ENCODE data around the gene CLCA2. TPM values are rescaled to one million over a fixed set of nuclear protein-coding genes. Genes with fewer than 3 reads are reported as not detected.

CLCA2 gene
- total RNA-seq, 4 donors from 2014 or later = 0.19 to 38.3 (median 1.7) TPM; not detected in 1

DNA sequence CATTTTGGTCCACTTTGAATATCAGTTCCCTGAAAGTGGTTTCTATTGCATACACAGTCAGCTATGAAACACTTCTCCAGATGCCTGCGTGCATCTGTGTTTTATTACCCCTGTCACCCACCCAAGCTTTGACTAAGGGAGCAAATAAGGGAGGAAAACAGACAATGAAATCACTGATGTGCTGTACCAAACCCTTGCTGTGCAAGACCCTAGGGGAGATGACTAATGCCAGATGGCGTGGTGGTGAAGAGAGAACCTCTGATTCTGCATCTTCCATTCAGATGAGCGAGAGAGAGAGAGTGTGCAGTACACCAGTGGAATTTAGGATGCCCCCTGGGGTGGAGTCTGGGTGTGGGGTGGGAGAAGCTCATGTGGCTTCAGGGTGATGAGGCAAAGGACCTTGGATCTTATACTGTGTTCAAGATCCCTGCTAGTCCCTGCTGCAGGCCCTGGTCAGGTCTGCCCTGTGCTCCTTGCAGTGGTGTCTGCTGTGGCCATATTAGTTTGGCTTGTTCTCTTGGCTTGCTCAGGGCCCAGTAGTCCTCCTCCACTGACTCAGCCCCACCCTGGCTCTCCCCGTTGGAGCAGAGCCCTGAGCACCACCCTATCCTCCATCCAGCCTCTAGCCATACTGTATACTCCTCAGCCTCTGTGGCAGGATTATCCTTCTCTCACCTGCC, 63.3 kb downstream of the CLCA2 start:
- Histone ChIP-seq H3K36me3 (no peaks in the 10 kb centered on the region), H3K9me3 (no peaks in the 10 kb centered on the region), H3K4me3 (no peak overlapping the region), H3K4me1 (no peaks in the 10 kb centered on the region), H3K27ac (peak overlapping the region in 2 of 4 donors; percentile 32 to 43), H3K27me3 (no peaks in the 10 kb centered on the region)
- peak; percentile 85 for ATAC-seq
- 59 to 80% methylated on average over 1 to 3 of the region's 4 CpGs for WGBS, 2 donors (ENCODE audit: low coverage in 1 of 2)
- TF ChIP-seq EP300 (IDR thresholded peaks at IDR 0.05) (no peak), POLR2AphosphoS5 (IDR thresholded peaks at IDR 0.05) (no peak), POLR2A (IDR thresholded peaks at IDR 0.05) (no peak)
- TF ChIP-seq, protein P1, sequence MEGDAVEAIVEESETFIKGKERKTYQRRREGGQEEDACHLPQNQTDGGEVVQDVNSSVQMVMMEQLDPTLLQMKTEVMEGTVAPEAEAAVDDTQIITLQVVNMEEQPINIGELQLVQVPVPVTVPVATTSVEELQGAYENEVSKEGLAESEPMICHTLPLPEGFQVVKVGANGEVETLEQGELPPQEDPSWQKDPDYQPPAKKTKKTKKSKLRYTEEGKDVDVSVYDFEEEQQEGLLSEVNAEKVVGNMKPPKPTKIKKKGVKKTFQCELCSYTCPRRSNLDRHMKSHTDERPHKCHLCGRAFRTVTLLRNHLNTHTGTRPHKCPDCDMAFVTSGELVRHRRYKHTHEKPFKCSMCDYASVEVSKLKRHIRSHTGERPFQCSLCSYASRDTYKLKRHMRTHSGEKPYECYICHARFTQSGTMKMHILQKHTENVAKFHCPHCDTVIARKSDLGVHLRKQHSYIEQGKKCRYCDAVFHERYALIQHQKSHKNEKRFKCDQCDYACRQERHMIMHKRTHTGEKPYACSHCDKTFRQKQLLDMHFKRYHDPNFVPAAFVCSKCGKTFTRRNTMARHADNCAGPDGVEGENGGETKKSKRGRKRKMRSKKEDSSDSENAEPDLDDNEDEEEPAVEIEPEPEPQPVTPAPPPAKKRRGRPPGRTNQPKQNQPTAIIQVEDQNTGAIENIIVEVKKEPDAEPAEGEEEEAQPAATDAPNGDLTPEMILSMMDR (IDR thresholded peaks at IDR 0.05) = no peak

DNA sequence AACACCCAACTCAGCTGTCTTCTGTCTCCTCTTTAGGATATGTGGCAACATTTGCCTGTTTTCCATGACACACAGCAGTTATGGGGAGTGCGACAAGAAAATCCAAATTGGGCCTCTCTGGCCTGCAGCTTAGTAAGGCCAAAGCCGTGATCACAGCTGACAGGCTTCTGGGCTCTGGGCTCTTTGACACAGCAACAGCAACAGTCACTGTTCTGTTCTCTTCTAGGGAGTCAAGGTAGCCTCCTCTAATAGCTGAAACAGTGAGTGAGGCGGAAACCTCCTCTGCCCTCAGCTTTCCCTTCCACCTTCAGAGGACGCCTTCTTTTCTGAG, 63.8 kb downstream of the CLCA2 start:
- Histone ChIP-seq H3K9me3 (no peaks in the 10 kb centered on the region), H3K27me3 (no peaks in the 10 kb centered on the region), H3K4me1 (no peaks in the 10 kb centered on the region), H3K4me3 (no peak overlapping the region), H3K36me3 (no peaks in the 10 kb centered on the region), H3K27ac (peak overlapping the region in 2 of 4 donors; percentile 32 to 37)
- peak; percentile 58 for ATAC-seq
- TF ChIP-seq POLR2AphosphoS5 (IDR thresholded peaks at IDR 0.05) = no peak
- TF ChIP-seq POLR2A (IDR thresholded peaks at IDR 0.05) = no peak
- no peak for TF ChIP-seq EP300 (IDR thresholded peaks at IDR 0.05)
- TF ChIP-seq, protein P1 (IDR thresholded peaks at IDR 0.05) = no peak
- WGBS, 2 donors (ENCODE audit: low coverage in 1 of 2) = 86 to 100% methylated on average over 2 to 3 of the region's 4 CpGs

- Histone ChIP-seq H3K36me3 (no peaks in the 10 kb centered on the region), H3K27ac (no peak overlapping the region), H3K9me3 (no peaks in the 10 kb centered on the region), H3K4me3 (no peak overlapping the region), H3K27me3 (no peaks in the 10 kb centered on the region), H3K4me1 (no peaks in the 10 kb centered on the region)
- TF ChIP-seq POLR2AphosphoS5 (IDR thresholded peaks at IDR 0.05) = no peak
- no peak for TF ChIP-seq EP300 (IDR thresholded peaks at IDR 0.05)
- TF ChIP-seq POLR2A (IDR thresholded peaks at IDR 0.05) = no peak
- TF ChIP-seq, protein P1 (IDR thresholded peaks at IDR 0.05) = no peak
- no peak for ATAC-seq
- WGBS, 2 donors (ENCODE audit: low coverage in 1 of 2) = 60 to 64% methylated on average over 2 of the region's 2 CpGs
These were observed 65.4 kb downstream of the CLCA2 start for GRCh38 chr1:86489242-86489878.

DNA sequence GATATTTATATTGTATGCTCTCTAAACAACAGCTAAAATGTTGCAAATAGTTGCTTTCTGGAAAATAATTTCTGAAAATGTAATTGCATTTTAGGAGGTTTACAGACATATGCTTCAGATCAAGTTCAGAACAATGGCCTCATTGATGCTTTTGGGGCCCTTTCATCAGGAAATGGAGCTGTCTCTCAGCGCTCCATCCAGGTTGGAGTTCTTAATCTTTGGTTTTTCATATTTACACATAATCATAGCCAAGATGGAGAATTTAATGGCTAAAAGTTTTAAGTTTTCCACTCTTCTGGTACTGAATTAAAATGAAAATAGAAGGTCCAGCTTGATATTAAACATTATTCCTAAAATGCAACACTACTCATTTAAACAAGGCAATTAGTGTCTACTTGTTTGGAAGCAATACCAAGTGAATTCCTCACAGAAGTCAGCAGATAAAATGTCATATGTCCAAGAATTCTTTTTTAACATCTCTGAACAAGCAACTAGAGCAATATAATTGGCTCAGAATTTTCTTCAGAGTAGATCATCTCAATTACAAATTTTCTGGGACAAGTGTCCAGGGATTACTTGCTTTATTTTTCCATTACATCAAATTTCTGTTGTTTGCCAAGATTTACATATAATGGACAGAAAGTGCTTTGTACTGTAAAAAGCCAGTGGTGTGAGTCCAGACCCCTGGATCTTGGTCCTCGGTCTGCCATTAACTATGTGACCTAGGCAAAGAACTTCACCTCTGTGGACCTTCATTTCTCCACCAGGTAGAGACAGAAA, 67.4 kb downstream of the CLCA2 start:
- Histone ChIP-seq H3K27ac (no peak overlapping the region), H3K9me3 (no peaks in the 10 kb centered on the region), H3K4me3 (no peak overlapping the region), H3K4me1 (no peaks in the 10 kb centered on the region), H3K27me3 (no peaks in the 10 kb centered on the region), H3K36me3 (no peaks in the 10 kb centered on the region)
- WGBS, 2 donors (ENCODE audit: low coverage in 1 of 2) = 49 to 75% methylated on average over 2 of the region's 2 CpGs
- no peak for ATAC-seq
- TF ChIP-seq EP300 (IDR thresholded peaks at IDR 0.05) (no peak), POLR2AphosphoS5 (IDR thresholded peaks at IDR 0.05) (no peak), POLR2A (IDR thresholded peaks at IDR 0.05) (no peak)
- TF ChIP-seq, protein P1 (IDR thresholded peaks at IDR 0.05) = no peak

All from gastroesophageal sphincter (tissue), 4 donors.